Hepatocyte (in vitro differentiated cells): Measurements from ENCODE around the gene CACNA1B.

ENCODE experiments used
- EZH2 ChIP-seq: fragments of 200-600 bp; sonication (generic); IDR thresholded peaks from 2 replicates; pipeline ENCODE4 v1.6.1; 2016; ENCODE audit warnings: antibody characterized with exemption, mild to moderate bottlenecking, borderline replicate concordance
- EZH2phosphoT487 ChIP-seq: fragments of 200-600 bp; sonication (generic); IDR thresholded peaks from one replicate; pipeline ENCODE4 v1.6.1; 2018; ENCODE audit warnings: antibody characterized with exemption, mild to moderate bottlenecking, low read depth, moderate library complexity; ENCODE audit not compliant: unreplicated experiment, severe bottlenecking
- TF ChIP-seq, protein P1 (sequence below): fragments of 200-600 bp; sonication (generic); IDR thresholded peaks from 2 replicates; pipeline ENCODE4 v1.5.1; 2016; ENCODE audit warnings: antibody characterized with exemption, mild to moderate bottlenecking; ENCODE audit not compliant: poor library complexity

GRCh38 chr9:137959641-137960411 lies 82.2 kb downstream of the CACNA1B start:
- TF ChIP-seq EZH2, result no peak
- TF ChIP-seq, protein P1, sequence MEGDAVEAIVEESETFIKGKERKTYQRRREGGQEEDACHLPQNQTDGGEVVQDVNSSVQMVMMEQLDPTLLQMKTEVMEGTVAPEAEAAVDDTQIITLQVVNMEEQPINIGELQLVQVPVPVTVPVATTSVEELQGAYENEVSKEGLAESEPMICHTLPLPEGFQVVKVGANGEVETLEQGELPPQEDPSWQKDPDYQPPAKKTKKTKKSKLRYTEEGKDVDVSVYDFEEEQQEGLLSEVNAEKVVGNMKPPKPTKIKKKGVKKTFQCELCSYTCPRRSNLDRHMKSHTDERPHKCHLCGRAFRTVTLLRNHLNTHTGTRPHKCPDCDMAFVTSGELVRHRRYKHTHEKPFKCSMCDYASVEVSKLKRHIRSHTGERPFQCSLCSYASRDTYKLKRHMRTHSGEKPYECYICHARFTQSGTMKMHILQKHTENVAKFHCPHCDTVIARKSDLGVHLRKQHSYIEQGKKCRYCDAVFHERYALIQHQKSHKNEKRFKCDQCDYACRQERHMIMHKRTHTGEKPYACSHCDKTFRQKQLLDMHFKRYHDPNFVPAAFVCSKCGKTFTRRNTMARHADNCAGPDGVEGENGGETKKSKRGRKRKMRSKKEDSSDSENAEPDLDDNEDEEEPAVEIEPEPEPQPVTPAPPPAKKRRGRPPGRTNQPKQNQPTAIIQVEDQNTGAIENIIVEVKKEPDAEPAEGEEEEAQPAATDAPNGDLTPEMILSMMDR, result no peak
- TF ChIP-seq EZH2phosphoT487, result no peak
